Left colon (tissue), 2 donors: Measurements from ENCODE around the gene VWCE. TPM values are rescaled to one million over a fixed set of nuclear protein-coding genes. Genes with fewer than 3 reads are reported as not detected.

ENCODE experiments used
- ATAC-seq: fragments of 200-7000 bp; cut with Tn5 transposase; one replicate; pipeline ENCODE4 v1.9.1; 2020; ENCODE audit warnings: mild to moderate bottlenecking, moderate library complexity
- DNase-seq, 2 donors: peaks; one replicate each; pipeline ENCODE4 v3.0.0-alpha.2; 2020
- intact Hi-C, 2 donors: fragments of 100-400 bp; cut with DNase I in 1 of 2; cut with micrococcal nuclease in 1 of 2; formaldehyde crosslinking; loops; one replicate each; pipeline versions ENCODE4 v1.11.2 to v1.14.0; 2022; cut with DNase I, micrococcal nuclease
- total RNA-seq, 2 donors: library from RNA; stranded (reverse); fragmentation: NEBNext Ultra II Directional; extraction: Animal tissue kit (Norgen Biotek cat#: 25700); gene quantifications; one replicate each; pipeline ENCODE4 v1.2.1, GENCODE V29; 2021
- donor health status: DM: no; HTN: no; CAD: no.
- donor health status: DM: yes; HTN: yes; CAD: no.

Gene VWCE
- total RNA-seq, 2 donors from 2014 or later, result 0.36 to 0.76 TPM

DNA sequence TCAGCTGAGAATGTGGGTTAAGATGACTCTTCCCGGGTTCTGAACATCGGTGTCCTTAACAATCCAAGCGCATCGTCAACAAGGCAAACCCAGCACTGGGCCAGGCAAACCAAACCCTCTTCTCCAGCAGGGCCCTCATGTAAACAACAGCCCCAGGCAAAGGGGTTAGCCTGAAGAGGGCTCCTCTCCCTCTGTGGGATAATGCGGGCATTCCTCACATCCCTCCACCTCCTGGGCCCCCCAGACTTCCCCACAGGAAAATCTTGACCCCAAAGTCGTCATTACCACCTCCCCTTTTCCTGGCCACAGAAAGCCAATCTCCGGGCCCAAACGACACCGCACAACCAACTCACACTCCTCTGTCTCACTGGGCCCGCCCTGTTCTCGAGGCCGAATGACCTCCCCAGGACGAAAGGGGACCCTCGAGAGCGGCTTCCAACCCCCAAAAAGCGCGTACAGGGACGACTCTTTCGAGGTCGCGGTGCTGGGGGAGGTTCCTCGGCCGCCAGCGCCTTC is 37.2 kb upstream of the VWCE start:
- intact Hi-C loops, result loop anchor here in 1 of 2 donors (10.0 kb wide), 1 partner anchor 52 kb away; no protein-coding TSS in a partner anchor
- ATAC-seq (peak; percentile 21), DNase-seq (no peak)

- DNase-seq (no peak), ATAC-seq (no peak)
- intact Hi-C loops, result loop anchor here in 1 of 2 donors (10.0 kb wide), 1 partner anchor 53 kb away; no protein-coding TSS in a partner anchor
Measured at GRCh38 chr11:61331651-61332050, 36.5 kb upstream of the VWCE start.

GRCh38 chr11:61329871-61330270 is 34.8 kb upstream of the VWCE start:
- no peak for DNase-seq
- no peak for ATAC-seq
- intact Hi-C loops, result loop anchor here in 1 of 2 donors (10.0 kb wide), 1 partner anchor 55 kb away; no protein-coding TSS in a partner anchor

DNA sequence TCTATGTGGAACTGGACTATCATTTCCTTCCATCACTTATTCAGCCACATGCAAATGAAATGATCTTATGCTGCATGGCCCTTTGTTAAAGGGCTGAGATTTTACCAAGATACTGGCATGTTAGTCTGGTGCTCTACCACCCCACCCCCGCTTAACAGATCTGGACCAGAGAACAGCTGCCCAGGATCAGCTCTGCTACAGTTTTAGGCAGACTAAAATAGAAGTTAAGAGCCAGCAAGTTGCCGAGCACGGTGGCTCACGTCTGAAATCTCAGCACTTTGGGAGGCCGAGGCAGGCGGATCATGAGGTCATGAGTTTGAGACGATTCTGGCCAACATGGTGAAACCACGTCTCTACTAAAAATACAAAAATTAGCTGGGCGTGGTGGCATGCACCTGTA is 33.2 kb upstream of the VWCE start:
- intact Hi-C loops, result no loop called here
- ATAC-seq (no peak), DNase-seq (no peak)

DNA sequence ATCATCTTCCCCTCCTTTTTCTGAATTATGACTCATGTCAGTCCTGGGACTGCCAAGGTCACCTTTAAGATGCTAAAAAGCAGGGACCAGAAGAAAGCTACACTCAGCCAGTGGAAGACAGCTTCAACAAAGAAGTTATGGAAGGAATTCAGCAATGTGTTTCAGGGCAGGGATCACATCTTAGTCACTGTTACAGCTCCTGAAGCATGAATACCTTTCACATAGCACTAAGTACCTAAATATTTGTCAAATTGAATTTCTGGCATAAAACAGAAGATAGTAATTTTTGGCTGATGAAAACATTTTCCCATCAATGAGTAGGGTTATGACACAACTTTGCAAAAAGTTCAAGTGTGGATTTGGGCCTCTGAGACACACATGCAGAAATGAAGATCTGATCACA is 32.6 kb upstream of the VWCE start:
- intact Hi-C loops, result no loop called here
- DNase-seq, result no peak
- no peak for ATAC-seq

DNA sequence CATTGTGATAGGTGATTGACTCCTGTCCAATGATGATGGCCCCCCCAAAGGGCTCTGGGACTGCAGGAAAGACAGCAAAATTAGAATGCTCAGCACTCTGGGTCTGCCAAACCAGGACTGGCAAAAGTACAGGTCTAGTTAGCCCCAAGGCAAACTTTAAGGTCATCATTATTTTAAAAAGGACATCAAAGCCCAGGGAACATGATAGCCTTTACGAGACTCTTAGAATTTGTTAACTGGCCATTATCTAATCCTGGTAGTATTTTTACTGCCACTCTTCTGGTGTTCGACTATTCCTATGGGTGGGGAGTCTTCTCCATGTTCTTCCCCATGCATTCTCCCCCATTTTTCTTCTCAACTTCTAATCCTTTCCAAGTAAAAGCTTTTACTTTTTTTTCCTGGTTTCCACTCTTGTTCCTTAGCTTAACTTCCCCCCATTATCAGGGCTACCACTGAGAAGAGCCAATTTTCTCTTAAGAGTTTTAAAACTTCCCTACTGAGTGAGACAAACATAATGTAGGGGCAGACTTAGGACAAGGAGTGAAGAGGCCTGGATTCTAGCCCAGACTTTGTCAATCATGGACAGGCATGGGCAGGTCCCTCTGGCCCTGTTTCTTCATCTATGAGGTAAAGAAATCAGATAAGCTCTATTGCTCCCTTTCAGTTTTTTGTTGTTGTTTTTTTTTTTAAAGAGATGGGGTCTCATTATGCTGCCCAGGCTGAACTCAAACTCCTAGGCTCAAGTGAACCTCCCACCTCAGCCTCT is 30.7 kb upstream of the VWCE start:
- DNase-seq (no peak), ATAC-seq (no peak)
- intact Hi-C loops, result no loop called here

GRCh38 chr11:61315260-61315659 is 20.1 kb upstream of the VWCE start:
- ATAC-seq (no peak), DNase-seq (no peak)
- intact Hi-C loops, result no loop called here

DNA sequence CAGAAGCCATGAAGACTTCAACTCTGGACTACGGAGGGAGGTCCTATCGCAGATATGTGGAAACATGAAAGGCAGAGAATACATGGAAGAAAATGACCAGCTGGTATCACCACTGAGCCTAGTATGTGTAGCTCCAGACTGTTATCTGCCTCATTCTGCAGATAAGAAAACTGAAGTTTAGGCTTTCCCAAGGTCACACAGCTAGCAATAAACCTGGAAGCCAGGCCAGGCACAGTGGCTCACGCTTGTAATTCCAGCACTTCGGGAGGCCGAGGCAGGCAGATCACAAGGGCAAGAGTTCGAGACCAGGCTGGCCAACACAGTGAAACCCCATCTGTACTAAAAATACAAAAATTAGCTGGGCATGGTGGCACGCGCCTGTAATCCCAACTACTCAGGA is 15.6 kb upstream of the VWCE start:
- intact Hi-C loops, result no loop called here
- no peak for DNase-seq
- no peak for ATAC-seq

DNA sequence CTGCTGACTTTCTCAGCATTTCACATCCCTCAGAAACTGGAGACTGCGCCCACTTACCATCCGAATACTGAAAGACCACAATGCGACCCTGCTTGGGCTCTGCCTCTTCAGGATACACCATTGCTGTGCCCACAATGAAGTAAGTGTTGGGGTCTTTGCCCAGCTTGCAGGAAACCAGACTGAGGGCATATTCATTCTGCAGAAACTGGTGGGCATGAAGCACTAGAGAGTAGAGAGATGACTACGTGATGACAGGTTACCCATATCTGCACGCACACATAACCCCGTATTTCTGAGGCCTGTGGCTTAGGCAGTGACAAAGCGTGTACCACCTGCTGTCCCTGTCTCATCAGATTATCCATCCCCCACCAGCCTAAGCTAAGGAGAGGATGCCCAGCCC is 14.6 kb upstream of the VWCE start:
- DNase-seq (no peak), ATAC-seq (no peak)
- intact Hi-C loops, result no loop called here

- DNase-seq (no peak), ATAC-seq (no peak)
- intact Hi-C loops, result no loop called here
Measured at GRCh38 chr11:61309141-61309540, 14.0 kb upstream of the VWCE start.

GRCh38 chr11:61307354-61307753 is 12.2 kb upstream of the VWCE start:
- DNase-seq (no peak), ATAC-seq (no peak)
- intact Hi-C loops, result no loop called here

DNA sequence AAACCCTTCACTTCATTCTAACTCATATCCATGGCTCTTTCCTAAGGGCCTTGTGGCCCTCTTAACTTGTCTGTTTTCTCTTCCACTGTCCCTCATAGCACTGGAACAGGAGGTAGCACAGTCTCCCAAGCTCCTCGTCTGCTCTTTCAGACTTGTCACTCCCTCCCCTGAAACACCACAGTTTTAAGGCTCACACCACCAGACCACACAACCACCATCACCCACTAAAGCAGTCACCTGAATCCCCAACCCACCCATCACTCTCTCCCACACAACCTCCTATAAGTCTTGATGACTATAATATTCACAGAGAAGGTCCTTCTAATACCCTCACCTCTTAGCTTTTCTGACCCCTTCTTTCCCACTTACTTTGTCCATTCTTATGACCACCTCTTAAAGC is 11.1 kb upstream of the VWCE start:
- DNase-seq (no peak), ATAC-seq (no peak)
- intact Hi-C loops, result no loop called here

DNA sequence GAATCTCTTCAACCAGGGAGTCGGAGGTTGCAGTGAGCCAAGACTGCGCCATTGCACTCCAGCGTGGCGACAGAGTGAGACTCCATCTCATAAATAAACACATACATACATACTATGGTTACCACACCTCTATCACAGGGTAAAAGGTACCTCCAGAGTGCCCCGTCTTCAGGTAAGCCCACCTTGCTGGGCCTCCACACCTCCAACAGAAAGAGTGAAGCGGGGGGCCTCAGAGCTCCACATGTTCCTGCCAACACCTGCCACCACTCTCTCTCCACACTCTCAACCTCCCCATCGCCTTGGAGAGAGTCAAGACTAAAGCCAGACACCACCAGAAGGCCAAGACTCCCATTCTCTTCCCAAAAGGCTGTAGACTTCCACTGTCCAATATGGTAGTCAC is 10.3 kb upstream of the VWCE start:
- ATAC-seq (no peak), DNase-seq (no peak)
- intact Hi-C loops, result no loop called here

DNA sequence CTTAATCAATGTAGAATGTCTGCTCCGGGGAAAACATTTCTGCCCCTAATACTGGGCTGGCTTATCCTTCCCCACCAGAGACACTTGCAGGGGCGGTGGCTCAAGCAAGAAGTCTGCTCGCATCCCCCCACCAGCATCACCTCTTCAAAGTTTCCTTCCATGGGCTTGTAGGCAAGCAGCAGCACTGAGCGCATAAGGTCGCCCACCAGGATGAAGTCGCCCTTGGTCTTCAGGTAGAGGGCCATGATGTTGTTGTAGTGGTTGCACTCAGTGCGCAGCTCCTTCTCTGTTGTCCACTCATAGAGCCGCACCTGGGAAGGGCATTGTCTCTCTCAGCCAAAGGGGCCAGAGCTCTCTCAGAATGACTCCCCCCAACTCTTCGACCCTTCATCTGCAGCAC is 8.6 kb upstream of the VWCE start:
- intact Hi-C loops, result no loop called here
- DNase-seq, result no peak
- no peak for ATAC-seq

DNA sequence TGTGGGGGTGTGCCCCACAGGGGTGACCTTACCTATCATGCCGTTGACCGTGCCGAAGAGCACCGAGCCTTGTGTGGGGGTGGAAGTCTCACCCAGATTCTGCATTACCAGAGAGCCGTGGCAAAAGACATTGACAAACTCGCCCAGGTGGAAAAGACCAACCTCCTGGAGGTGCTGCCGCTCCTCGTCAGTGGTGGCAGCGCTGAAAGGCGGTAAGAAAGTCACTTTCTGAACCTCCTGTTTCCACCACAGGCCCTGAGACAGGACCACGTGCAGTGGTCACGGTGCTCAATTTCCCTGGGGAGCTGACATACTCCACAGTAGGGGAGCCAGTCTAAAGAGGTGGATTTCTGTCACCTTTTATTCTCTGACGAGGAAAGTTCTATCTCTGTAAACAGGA is 7.4 kb upstream of the VWCE start:
- intact Hi-C loops, result no loop called here
- DNase-seq (no peak), ATAC-seq (no peak)

DNA sequence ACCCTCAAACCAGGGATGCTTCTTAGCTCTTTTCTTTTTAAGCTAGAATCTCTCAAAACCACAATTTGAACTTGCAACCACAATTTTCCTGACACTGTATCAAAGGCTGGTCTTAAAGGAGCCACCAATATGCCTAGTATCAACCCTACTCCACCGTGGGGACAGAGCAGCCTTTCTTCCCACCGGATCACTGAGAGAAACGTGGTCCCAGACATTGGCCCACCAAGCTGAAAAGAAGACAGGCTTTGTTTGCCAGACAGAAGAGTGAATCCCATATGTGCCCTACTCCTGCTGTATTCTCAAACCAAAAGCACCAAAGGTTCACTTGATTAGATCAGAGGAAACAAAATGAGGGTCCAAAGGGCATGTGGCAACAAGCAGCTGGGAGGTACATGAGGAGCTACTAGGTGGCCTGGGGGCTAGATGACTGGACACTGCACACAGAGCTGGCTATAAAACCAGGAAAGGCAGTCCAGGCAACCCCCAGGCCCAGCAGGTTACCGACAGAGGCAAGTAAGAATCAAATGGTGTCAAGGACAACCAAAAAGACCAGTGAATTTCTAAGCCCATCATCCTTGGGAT is 3.6 kb upstream of the VWCE start:
- intact Hi-C loops, result no loop called here
- peak; percentile 8 for ATAC-seq
- DNase-seq, result no peak

- intact Hi-C loops, result no loop called here
- DNase-seq (no peak), ATAC-seq (no peak)
Measured at GRCh38 chr11:61297746-61298145, 2.6 kb upstream of the VWCE start.

GRCh38 chr11:61297341-61297740 is 2.2 kb upstream of the VWCE start:
- ATAC-seq, result no peak
- intact Hi-C loops, result no loop called here
- no peak for DNase-seq

- DNase-seq (peak in 1 of 2 donors; percentile 19), ATAC-seq (peak; percentile 10)
- intact Hi-C loops, result no loop called here
Measured at GRCh38 chr11:61295596-61295926, 445 bp upstream of the VWCE start.

DNA sequence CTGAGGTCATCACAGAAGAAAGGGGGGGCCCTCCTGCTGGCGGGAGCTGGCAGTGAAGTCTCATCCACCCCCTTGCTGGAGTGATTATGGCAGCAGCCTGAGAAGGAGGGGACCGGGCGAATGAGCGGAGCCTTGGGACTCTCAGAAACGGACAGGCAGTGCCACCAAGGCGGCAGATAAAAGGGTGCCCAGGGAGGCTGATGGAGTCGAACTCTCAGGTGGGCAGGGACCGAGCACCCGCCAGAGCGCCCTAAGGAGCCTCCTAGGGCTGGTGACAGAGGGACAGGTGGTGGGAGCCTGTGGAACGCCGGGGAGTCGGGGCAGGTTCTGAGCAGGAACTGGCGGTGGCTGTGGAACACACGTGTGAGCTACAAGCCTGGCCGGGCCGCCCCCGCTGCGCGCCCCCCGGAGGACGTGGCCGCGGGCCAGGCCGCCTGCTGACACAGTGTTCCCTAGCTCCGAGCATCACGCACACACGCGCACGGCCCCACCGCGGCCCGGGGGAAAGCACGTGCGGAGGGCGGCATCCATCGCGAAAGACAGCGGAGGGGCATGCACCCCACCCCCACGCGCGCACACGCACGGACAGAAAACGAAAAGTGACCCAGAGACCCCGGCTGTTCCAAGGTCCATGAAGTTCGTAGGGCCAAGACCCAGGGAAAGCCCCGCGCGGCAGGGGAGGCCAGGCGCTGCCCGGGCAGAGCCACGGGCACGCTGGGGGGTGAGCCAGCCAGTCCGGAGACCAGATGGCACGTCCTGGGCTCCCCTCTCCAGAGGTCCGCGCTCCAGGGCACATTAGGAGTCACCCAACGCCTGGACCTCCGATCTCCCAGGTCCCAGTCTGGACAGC is 1.0 kb downstream of the VWCE start:
- DNase-seq (peak; percentile 31 to 33), ATAC-seq (peak; percentile 29)
- intact Hi-C loops, result no loop called here
